Measurements from ENCODE around the gene HERPUD1.
"Not testable (repeated sequence)": the region's sequence is repeated elsewhere in the genome, so short reads cannot be mapped to it uniquely, and the experiment has no call there.

The HERPUD1 gene, protein sequence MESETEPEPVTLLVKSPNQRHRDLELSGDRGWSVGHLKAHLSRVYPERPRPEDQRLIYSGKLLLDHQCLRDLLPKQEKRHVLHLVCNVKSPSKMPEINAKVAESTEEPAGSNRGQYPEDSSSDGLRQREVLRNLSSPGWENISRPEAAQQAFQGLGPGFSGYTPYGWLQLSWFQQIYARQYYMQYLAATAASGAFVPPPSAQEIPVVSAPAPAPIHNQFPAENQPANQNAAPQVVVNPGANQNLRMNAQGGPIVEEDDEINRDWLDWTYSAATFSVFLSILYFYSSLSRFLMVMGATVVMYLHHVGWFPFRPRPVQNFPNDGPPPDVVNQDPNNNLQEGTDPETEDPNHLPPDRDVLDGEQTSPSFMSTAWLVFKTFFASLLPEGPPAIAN

DNA sequence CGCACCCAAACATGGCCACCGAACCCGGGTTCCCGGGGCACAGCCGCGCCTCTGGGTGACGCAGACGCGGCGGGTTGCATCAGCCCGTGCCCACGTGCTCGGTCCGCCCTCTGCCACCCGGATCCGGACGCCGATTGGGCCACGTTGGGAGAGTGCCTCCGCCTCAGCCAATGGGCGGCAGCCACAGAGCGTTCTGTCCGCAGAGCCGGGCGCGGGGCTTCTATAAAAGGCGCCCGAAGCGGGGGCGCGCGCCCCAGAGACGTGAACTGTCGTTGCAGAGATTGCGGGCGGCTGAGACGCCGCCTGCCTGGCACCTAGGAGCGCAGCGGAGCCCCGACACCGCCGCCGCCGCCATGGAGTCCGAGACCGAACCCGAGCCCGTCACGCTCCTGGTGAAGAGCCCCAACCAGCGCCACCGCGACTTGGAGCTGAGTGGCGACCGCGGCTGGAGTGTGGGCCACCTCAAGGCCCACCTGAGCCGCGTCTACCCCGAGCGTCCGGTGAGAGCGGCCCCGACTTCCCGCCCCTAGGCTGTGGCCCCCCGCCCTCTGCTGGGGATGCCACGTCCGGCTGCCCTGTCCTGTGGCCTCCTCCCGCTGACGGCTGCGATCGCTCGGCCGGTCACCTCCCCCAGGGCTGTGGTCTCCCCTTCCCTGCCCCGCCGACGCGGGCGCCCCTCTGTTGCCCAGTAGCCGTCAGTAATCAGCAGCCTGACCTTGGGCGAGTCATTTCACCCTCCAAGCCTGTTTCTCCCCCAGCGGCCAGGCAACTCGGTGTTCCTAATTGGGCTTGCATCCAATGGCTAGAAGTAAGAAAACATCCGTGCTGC lies at the start of gene HERPUD1:
Gene HERPUD1, plus strand, starts transcription at position 251 of the 829 bp plus-strand sequence. Its CDS starts 103 bp downstream, at position 354.
- Histone ChIP-seq H3K36me3 (ENCODE audit: control insufficient read depth, insufficient read depth, low read length) (peaks cover 22% of the 10 kb centered on the region), H3K4me1 (ENCODE audit: control insufficient read depth, insufficient read depth, low read length) (peaks cover 23% of the 10 kb centered on the region), H3K27me3 (ENCODE audit: control insufficient read depth, insufficient read depth, low read length) (no peaks in the 10 kb centered on the region), H3K27ac (ENCODE audit: low read depth, low read length) (peak within 1 kb of the TSS; percentile 88), H3K9me3 (ENCODE audit: control insufficient read depth, insufficient read depth, low read length) (no peaks in the 10 kb centered on the region), H3K4me3 (ENCODE audit: low read depth, low read length) (peak within 1 kb of the TSS; percentile 89), H3K9ac (ENCODE audit: low read depth, low read length) (peak within 1 kb of the TSS; percentile 90)

DNA sequence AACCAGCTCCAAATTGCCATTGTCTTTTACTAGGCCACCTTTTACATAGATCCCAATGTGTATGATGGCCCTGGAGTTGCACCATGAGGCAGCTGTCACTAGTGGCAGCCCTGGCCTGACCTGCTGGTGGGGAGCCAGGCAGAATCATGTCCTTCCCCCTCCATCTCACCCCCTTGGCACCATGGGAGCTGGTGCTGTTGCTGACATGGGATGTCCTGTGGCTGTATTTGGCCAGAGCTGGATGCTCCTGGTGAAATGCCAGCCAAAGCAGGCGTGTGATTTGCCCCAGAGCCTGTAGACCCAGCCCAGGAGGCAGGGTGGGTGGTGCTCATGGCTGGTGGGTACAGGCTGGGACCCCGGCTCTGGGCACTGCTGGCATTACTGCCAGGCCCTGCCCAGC lies 48.4 kb upstream of the HERPUD1 start:
- Histone ChIP-seq H3K27ac (ENCODE audit: low read depth, low read length) (no peak overlapping the region), H3K9me3 (ENCODE audit: control insufficient read depth, insufficient read depth, low read length) (peaks cover 16% of the 10 kb centered on the region), H3K27me3 (ENCODE audit: control insufficient read depth, insufficient read depth, low read length) (no peaks in the 10 kb centered on the region), H3K36me3 (ENCODE audit: control insufficient read depth, insufficient read depth, low read length) (no peaks in the 10 kb centered on the region), H3K9ac (ENCODE audit: low read depth, low read length) (no peak overlapping the region), H3K4me1 (ENCODE audit: control insufficient read depth, insufficient read depth, low read length) (no peaks in the 10 kb centered on the region), H3K4me3 (ENCODE audit: low read depth, low read length) (no peak overlapping the region)

DNA sequence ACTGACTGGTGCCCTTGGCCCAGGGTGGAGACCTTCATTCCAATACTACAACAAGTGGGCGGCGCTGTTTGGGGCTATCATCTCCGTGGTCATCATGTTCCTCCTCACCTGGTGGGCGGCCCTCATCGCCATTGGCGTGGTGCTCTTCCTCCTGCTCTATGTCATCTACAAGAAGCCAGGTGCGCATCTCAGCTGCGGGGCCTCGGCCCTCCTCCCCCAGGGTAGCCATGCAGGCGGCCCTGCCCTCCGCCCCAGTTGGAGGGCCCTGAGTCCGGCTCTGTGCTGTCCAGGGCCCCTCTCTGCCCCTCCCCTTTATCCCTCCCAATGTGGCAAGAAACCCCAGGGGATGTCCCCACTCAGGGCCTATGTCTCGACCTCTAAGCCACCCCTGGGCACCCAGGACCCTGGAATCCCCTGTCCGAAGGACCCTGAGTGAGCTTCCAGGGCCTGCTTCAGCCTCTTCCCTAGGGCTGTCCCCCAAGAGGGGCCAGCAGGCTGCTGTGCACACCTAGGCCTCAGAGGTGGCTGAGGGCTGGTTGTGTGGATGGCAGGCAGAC lies 47.8 kb upstream of the HERPUD1 start:
- Histone ChIP-seq H3K27me3 (ENCODE audit: control insufficient read depth, insufficient read depth, low read length) (no peaks in the 10 kb centered on the region), H3K9me3 (ENCODE audit: control insufficient read depth, insufficient read depth, low read length) (peaks cover 16% of the 10 kb centered on the region), H3K4me1 (ENCODE audit: control insufficient read depth, insufficient read depth, low read length) (no peaks in the 10 kb centered on the region), H3K4me3 (ENCODE audit: low read depth, low read length) (no peak overlapping the region), H3K9ac (ENCODE audit: low read depth, low read length) (no peak overlapping the region), H3K36me3 (ENCODE audit: control insufficient read depth, insufficient read depth, low read length) (no peaks in the 10 kb centered on the region), H3K27ac (ENCODE audit: low read depth, low read length) (no peak overlapping the region)

DNA sequence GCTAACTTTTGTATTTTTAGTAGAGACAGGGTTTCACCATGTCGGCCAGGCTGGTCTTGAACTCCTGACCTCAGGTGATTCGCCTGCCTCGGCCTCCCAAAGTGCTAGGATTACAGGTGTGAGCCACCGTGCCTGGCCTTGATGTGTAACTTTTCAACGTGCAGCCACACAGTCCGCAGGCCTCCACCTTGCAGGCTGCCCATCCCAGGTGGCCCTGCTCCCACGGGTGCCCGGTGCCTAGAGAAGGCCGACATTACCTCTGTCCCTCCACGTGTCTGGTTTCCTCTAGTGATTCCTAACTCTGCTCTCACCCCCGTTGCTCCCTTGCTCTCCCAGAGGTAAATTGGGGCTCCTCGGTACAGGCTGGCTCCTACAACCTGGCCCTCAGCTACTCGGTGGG lies 47.0 kb upstream of the HERPUD1 start:
- not testable (repeated sequence) for H3K27me3 ChIP-seq (ENCODE audit: control insufficient read depth, insufficient read depth, low read length); H3K36me3 ChIP-seq (ENCODE audit: control insufficient read depth, insufficient read depth, low read length); H3K4me3 ChIP-seq (ENCODE audit: low read depth, low read length); H3K27ac ChIP-seq (ENCODE audit: low read depth, low read length); H3K4me1 ChIP-seq (ENCODE audit: control insufficient read depth, insufficient read depth, low read length); H3K9ac ChIP-seq (ENCODE audit: low read depth, low read length)
- peaks cover 16% of the 10 kb centered on the region for H3K9me3 ChIP-seq (ENCODE audit: control insufficient read depth, insufficient read depth, low read length)

DNA sequence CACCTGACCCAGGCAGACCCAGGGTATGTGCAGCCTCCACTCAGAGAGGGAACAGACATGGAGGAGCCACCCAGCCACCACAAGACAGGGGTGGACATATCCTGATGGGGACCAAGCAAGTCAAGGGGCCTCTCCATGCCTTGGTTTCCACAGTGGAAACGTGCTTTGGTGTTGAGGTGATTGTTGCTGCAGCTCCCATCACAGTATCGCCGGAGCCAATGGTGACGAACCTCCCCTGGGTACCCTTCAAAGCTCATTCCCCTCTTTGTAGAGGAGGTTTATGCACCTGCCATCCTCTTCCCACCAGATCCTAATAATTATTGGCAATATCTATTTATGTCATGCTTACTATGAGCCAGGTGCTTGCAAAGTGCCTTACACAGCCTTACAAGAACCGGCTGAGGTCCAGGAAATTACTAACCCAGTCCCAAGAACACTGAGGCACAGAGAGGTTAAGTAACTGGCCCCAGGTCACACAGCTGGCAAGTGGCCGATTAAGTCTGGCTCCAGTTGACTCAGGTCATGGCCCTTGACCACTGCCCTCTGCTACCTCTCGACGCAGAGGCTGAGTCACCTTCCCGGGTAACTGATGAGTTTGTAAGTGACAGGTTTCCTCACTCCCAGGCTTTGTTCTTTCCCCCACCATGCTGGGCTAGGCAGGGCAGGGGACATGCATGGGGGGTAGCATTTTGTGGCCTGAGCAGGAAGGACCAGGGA lies 46.3 kb upstream of the HERPUD1 start:
- Histone ChIP-seq H3K9ac (ENCODE audit: low read depth, low read length) (no peak overlapping the region), H3K9me3 (ENCODE audit: control insufficient read depth, insufficient read depth, low read length) (peaks cover 16% of the 10 kb centered on the region), H3K4me3 (ENCODE audit: low read depth, low read length) (no peak overlapping the region), H3K36me3 (ENCODE audit: control insufficient read depth, insufficient read depth, low read length) (no peaks in the 10 kb centered on the region), H3K4me1 (ENCODE audit: control insufficient read depth, insufficient read depth, low read length) (no peaks in the 10 kb centered on the region), H3K27me3 (ENCODE audit: control insufficient read depth, insufficient read depth, low read length) (no peaks in the 10 kb centered on the region), H3K27ac (ENCODE audit: low read depth, low read length) (no peak overlapping the region)

DNA sequence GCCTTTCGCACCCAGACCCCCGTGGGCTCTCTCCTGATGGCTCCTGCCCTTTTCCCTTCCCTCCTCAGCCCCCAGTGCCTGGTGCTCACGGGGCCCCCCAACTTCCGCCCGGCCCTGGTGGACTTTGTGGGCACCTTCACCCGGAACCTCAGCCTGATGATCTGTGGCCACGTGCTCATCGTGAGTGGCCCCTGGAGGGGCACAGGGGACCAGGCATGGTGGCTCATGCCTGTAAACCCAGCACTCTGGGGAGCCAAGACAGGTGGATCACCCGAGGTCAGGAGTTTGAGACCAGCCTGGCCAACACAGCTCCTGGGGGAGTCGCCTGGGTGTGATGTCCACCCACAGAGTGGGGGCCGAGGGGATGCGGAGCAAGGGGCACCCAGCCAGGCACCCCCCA lies 45.6 kb upstream of the HERPUD1 start:
- Histone ChIP-seq H3K4me3 (ENCODE audit: low read depth, low read length) (no peak overlapping the region), H3K36me3 (ENCODE audit: control insufficient read depth, insufficient read depth, low read length) (no peaks in the 10 kb centered on the region), H3K27ac (ENCODE audit: low read depth, low read length) (no peak overlapping the region), H3K27me3 (ENCODE audit: control insufficient read depth, insufficient read depth, low read length) (no peaks in the 10 kb centered on the region), H3K9ac (ENCODE audit: low read depth, low read length) (no peak overlapping the region), H3K9me3 (ENCODE audit: control insufficient read depth, insufficient read depth, low read length) (peaks cover 16% of the 10 kb centered on the region), H3K4me1 (ENCODE audit: control insufficient read depth, insufficient read depth, low read length) (no peaks in the 10 kb centered on the region)

DNA sequence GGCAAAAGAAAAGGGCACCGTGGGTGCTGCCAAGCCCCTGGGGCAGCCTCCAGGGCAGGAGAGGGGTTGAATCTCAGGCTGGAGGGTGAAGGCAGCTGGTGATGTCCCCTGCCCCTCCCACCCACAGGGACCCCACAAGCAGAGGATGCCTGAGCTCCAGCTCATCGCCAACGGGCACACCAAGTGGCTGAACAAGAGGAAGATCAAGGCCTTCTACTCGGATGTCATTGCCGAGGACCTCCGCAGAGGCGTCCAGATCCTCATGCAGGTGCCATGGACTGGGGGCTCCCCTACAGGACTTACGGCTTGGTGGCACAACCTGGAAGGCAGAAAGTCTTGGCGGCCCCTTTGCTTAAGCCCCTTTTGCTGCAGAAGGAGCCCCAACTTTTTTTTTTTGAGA lies 45.1 kb upstream of the HERPUD1 start:
- Histone ChIP-seq H3K36me3 (ENCODE audit: control insufficient read depth, insufficient read depth, low read length) (no peaks in the 10 kb centered on the region), H3K4me1 (ENCODE audit: control insufficient read depth, insufficient read depth, low read length) (no peaks in the 10 kb centered on the region), H3K9me3 (ENCODE audit: control insufficient read depth, insufficient read depth, low read length) (peaks cover 16% of the 10 kb centered on the region), H3K9ac (ENCODE audit: low read depth, low read length) (no peak overlapping the region), H3K4me3 (ENCODE audit: low read depth, low read length) (no peak overlapping the region), H3K27me3 (ENCODE audit: control insufficient read depth, insufficient read depth, low read length) (no peaks in the 10 kb centered on the region), H3K27ac (ENCODE audit: low read depth, low read length) (no peak overlapping the region)

DNA sequence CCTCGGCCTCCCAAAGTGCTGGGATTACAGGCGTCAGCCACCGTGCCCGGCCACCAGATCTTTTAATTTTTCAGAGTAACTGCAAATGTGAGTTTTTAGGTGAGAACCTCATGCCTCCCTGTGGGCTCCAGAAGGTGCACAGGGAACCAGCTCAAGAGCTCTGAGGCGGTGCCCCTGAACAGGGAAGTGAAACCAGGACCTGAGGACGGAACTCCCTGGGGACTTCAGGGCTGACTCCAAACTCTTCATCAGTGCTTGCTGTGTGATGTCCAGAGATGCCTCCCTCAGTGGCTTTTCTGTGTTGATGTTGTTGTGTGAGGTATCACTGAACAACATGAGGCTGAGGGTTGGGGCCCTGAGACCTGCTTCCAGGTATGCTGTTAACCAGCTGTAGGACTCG lies 43.1 kb upstream of the HERPUD1 start:
- Histone ChIP-seq H3K9me3 (ENCODE audit: control insufficient read depth, insufficient read depth, low read length) (peaks cover 16% of the 10 kb centered on the region), H3K27ac (ENCODE audit: low read depth, low read length) (no peak overlapping the region), H3K36me3 (ENCODE audit: control insufficient read depth, insufficient read depth, low read length) (no peaks in the 10 kb centered on the region), H3K4me1 (ENCODE audit: control insufficient read depth, insufficient read depth, low read length) (no peaks in the 10 kb centered on the region), H3K27me3 (ENCODE audit: control insufficient read depth, insufficient read depth, low read length) (no peaks in the 10 kb centered on the region), H3K9ac (ENCODE audit: low read depth, low read length) (no peak overlapping the region), H3K4me3 (ENCODE audit: low read depth, low read length) (no peak overlapping the region)

DNA sequence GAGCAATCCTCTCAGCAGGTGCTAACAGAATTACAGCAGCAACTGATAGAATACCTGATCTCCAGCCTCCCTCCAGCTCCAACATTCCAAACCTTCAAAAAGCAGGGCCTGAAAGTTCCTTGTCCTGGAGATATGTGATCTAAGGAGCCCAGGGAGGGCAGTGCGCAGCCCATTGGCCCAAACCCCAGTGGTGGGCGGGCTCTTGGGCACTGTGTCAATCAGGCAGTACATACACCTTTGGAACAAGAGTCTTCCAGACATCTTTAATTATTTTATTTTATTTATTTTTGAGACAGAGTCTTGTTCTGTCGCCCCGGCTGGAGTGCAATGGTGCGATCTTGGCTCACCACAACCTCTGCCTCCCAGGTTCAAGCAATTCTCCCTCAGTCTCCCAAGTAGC lies 42.7 kb upstream of the HERPUD1 start:
- H3K27ac ChIP-seq (ENCODE audit: low read depth, low read length): no peak overlapping the region
- no peaks in the 10 kb centered on the region for H3K36me3 ChIP-seq (ENCODE audit: control insufficient read depth, insufficient read depth, low read length)
- no peaks in the 10 kb centered on the region for H3K4me1 ChIP-seq (ENCODE audit: control insufficient read depth, insufficient read depth, low read length)
- H3K9me3 ChIP-seq (ENCODE audit: control insufficient read depth, insufficient read depth, low read length): peaks cover 16% of the 10 kb centered on the region
- no peak overlapping the region for H3K4me3 ChIP-seq (ENCODE audit: low read depth, low read length)
- H3K9ac ChIP-seq (ENCODE audit: low read depth, low read length): no peak overlapping the region
- H3K27me3 ChIP-seq (ENCODE audit: control insufficient read depth, insufficient read depth, low read length): no peaks in the 10 kb centered on the region

DNA sequence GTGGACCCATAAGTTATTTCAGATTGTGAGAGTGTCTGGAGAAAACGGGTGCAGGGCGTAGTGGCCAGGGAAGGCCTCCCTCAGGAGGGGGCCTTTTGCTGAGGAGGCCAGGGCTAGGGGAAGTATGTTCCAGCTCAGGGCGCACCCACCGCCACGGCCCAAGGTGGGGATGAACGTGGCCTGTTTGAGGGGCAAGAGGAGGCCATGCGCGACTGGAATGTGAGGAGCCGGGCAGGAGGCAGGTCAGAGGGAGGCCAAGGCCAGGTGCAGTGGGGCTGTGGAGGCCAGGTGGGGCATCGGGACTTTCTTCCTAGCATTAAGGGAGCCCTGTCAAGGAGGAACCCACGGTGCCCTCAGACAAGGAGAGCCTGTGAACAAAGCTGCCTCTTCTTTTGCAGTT lies 40.3 kb upstream of the HERPUD1 start:
- H3K9me3 ChIP-seq (ENCODE audit: control insufficient read depth, insufficient read depth, low read length): no peaks in the 10 kb centered on the region

More for the DNA sequence above, 40.3 kb upstream of the HERPUD1 start:
- H3K4me1 ChIP-seq (ENCODE audit: control insufficient read depth, insufficient read depth, low read length): no peaks in the 10 kb centered on the region
- no peaks in the 10 kb centered on the region for H3K36me3 ChIP-seq (ENCODE audit: control insufficient read depth, insufficient read depth, low read length)
- no peaks in the 10 kb centered on the region for H3K27me3 ChIP-seq (ENCODE audit: control insufficient read depth, insufficient read depth, low read length)
- no peak overlapping the region for H3K27ac ChIP-seq (ENCODE audit: low read depth, low read length)
- no peak overlapping the region for H3K4me3 ChIP-seq (ENCODE audit: low read depth, low read length)
- H3K9ac ChIP-seq (ENCODE audit: low read depth, low read length): no peak overlapping the region
